LNCaP clone FGC (cell line): Measurements from ENCODE around the gene IGSF22.
"Not testable (repeated sequence)": the region's sequence is repeated elsewhere in the genome, so short reads cannot be mapped to it uniquely, and the experiment has no call there.

Experiments
- DNase-seq: peaks from one replicate; pipeline ENCODE4 v3.0.0-alpha.2; 2011; ENCODE audit warnings: low read depth
- H3K4me3 ChIP-seq: 2 replicates; pipeline ENCODE4 v1.5.1; 2011; ENCODE audit warnings: mild to moderate bottlenecking, low read depth, low read length, control low read depth
- TF ChIP-seq, protein P1 (sequence below): IDR thresholded peaks from 2 replicates; pipeline ENCODE4 v1.5.1; 2012; ENCODE audit warnings: mild to moderate bottlenecking; ENCODE audit not compliant: control insufficient read depth, insufficient read depth; ENCODE audit errors: extremely low read depth

Gene IGSF22

DNA sequence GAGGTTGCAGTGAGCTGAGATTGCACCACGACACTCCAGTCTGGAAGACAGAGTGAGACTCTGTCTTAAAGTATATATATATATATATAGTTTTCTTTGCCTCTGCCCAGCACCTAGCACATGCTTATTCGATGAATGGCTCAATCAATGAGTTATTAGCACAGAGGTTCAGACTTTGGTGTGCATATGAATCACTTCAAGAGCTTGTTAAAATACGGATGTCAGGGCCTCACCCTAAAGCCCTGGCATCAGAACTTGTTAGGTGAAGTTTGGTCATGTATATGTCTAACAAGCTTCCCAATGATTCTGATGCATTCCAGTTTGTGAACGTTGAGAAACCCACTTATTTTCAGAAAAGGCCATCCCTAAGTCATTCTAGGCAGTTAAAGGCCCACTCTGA, 49.2 kb downstream of the IGSF22 start:
- no peak for DNase-seq
- TF ChIP-seq, protein P1, sequence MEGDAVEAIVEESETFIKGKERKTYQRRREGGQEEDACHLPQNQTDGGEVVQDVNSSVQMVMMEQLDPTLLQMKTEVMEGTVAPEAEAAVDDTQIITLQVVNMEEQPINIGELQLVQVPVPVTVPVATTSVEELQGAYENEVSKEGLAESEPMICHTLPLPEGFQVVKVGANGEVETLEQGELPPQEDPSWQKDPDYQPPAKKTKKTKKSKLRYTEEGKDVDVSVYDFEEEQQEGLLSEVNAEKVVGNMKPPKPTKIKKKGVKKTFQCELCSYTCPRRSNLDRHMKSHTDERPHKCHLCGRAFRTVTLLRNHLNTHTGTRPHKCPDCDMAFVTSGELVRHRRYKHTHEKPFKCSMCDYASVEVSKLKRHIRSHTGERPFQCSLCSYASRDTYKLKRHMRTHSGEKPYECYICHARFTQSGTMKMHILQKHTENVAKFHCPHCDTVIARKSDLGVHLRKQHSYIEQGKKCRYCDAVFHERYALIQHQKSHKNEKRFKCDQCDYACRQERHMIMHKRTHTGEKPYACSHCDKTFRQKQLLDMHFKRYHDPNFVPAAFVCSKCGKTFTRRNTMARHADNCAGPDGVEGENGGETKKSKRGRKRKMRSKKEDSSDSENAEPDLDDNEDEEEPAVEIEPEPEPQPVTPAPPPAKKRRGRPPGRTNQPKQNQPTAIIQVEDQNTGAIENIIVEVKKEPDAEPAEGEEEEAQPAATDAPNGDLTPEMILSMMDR, result no peak
- no peak overlapping the region for H3K4me3 ChIP-seq

DNA sequence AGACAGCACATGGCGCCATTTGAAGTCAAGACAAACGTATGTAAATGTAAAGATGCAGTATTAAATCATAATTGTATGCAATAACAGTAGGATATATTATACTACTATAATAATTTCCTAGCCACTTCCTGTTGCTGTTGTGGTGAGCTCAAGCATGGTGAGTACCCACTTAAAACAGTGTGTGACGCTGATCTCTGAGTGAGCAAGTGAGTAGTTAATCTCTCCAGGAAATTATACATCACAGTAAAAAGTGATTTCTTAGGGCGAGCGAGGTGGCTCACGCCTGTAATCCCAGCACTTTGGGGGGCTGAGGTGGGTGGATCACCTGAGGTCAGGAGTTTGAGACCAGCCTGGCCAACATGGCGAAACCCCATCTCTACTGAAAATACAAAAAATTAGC, 53.8 kb downstream of the IGSF22 start:
- DNase-seq, result not testable (repeated sequence)

DNA sequence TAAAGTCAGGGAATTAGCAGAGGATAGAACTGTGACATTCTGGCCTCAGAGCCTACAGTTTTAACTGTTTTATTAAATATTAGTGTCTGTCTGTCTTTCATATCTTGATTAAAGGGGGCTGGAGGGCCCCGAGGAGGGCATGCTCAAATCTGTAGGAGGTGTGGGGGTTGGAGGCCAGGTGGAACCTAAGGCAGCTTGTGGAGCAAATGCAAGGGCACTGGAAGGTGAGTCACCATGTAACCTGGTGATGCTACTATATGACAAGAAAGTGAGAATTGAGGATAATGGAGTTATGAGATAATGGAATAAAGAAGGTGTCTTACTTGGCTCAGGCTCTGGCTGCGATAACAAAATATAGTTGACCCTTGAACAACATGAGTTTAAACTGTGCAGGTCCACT, 54.7 kb downstream of the IGSF22 start:
- no peak for DNase-seq
- TF ChIP-seq, protein P1, result no peak
- no peak overlapping the region for H3K4me3 ChIP-seq

More for the DNA sequence above, 53.8 kb downstream of the IGSF22 start:
- H3K4me3 ChIP-seq, result not testable (repeated sequence)

DNA sequence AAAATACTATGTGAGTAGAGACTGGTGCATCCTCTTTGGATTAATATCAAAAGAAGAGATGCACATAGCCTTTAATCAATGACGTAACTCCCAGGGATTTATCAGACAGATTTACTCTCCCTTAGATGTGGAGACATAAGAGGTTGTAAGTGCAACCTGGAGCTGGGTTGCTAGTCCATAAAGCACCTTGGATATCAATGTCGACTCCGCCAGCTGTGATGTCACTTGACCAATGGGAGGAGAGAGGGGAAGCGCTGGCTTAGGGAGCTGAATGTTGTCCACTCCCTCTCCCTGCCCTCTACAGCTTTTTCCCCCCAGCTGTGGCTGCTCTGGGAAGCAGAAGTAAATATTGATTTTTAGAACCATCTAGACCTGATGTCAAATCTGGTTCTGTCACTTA, 56.3 kb downstream of the IGSF22 start:
- DNase-seq, result no peak
- no peak overlapping the region for H3K4me3 ChIP-seq

DNA sequence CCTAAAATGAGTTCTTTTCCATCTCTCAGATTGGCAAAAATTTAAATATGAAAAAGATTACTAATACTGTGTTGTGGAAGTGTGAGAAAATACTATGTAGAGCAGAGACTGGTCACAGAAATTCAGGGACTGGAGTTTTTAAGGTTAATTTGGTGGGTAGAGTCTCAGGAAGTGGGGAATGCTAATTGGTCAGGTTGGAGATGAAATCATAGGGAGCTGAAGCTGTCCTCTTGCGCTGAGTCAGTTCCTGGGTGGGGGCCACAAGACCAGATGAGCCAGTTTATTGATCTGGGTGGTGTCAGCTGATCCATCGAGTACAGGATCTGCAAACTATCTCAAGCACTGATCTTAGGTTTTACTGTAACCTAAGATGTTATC, 56.8 kb downstream of the IGSF22 start:
- no peak for DNase-seq
- no peak overlapping the region for H3K4me3 ChIP-seq
- TF ChIP-seq, protein P1, result no peak

More for the DNA sequence above, 56.3 kb downstream of the IGSF22 start:
- TF ChIP-seq, protein P1, result no peak

DNA sequence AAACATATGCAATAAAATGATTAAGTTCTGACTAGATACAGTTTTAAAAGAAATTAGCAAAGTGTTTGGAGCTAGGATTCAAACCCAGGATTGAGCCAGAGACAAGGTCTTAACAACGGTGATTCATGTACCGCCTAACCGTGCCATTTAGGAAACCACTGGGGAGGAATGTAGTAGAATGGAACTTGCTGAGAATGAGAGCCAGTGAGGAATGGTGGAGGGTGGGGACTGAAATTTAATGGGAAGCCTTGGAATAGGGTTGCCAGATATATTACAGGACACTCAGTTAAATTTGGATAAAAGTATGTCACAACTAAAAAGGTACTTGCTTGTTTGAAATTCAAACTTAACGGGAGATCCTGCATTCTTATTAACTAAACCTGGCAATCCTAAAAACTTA, 57.9 kb downstream of the IGSF22 start:
- no peak for DNase-seq
- TF ChIP-seq, protein P1, result no peak
- H3K4me3 ChIP-seq, result no peak overlapping the region

DNA sequence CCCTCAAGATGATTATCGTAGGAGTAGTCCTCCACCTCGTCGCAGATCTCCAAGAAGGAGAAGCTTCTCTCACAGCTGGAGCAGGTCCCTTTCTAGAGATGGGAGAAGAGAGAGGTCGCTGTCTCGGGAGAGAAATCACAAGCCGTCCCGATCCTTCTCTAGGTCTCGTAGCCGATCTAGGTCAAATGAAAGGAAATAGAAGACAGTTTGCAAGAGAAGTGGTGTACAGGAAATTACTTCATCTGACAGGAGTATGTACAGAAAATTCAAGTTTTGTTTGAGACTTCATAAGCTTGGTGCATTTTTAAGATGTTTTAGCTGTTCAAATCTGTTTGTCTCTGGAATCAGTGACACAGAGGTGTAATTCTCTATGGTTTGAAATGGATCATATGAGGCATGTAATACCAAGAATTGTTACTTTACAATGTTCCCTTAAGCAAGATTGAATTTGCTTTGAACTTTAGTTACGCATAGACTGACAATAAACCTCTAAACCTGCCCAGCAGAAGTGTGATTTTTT, 60.6 kb downstream of the IGSF22 start:
- H3K4me3 ChIP-seq, DNase-seq: not testable (repeated sequence)

DNA sequence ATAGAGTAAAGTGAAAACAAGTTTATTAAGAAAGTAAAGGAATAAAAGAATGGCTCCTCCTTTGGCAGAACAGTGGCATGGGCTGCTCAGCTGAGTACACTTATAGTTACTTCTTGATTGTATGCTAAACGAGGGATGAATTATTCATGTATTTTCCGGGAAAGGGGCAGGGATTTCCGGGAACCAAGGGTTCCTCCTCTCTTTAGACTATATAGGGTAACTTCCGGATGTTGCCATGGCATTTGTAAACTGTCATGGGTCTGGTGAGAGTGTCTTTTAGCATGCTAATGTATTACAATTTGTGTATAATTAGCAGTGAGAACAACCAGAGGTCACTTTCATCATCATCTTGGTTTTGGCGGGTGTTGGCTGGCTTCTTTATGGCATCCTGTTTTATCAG, 68.3 kb downstream of the IGSF22 start:
- DNase-seq, result no peak
- H3K4me3 ChIP-seq, result no peak overlapping the region
- TF ChIP-seq, protein P1, result no peak
